Suppressor macrophage (primary cell): Measurements from ENCODE around the gene ZNF516.
A peak's percentile ranks its signal among the peaks of the same experiment; 100 is the strongest.

Experiments
- DNase-seq, 4 experiments: peaks; one replicate each; pipeline ENCODE4 v3.0.0-alpha.2; 2020 to 2022

The ZNF516 gene

GRCh38 chr18:76507830-76508385 lies 12.9 kb upstream of the ZNF516 start:
- peak in 3 of 4 experiments; percentile 45 to 47 (median 46) for DNase-seq

- no peak for DNase-seq
These were observed 12.1 kb upstream of the ZNF516 start for GRCh38 chr18:76506974-76507764.

GRCh38 chr18:76506395-76506794 lies 11.4 kb upstream of the ZNF516 start:
- DNase-seq = no peak

GRCh38 chr18:76505614-76506013 lies 10.6 kb upstream of the ZNF516 start:
- peak in 3 of 4 experiments; percentile 36 to 74 (median 70) for DNase-seq

GRCh38 chr18:76504749-76505148 lies 9.7 kb upstream of the ZNF516 start:
- peak in 2 of 4 experiments; percentile 59 to 71 for DNase-seq

- DNase-seq = peak; percentile 65 to 86 (median 78)
These were observed 8.8 kb upstream of the ZNF516 start for GRCh38 chr18:76503649-76504386.

- peak; percentile 61 to 84 (median 78) for DNase-seq
These were observed 7.5 kb upstream of the ZNF516 start for GRCh38 chr18:76502551-76502950.

- peak; percentile 69 to 92 (median 83) for DNase-seq
These were observed 4.7 kb upstream of the ZNF516 start for GRCh38 chr18:76499637-76500340.

- no peak for DNase-seq
These were observed 4.0 kb upstream of the ZNF516 start for GRCh38 chr18:76499021-76499420.

GRCh38 chr18:76498064-76498463 lies 3.0 kb upstream of the ZNF516 start:
- DNase-seq = peak in 3 of 4 experiments; percentile 42 to 46 (median 43)

GRCh38 chr18:76497021-76497420 lies 2.0 kb upstream of the ZNF516 start:
- peak; percentile 33 to 69 (median 54) for DNase-seq

GRCh38 chr18:76496194-76496890 lies 1.3 kb upstream of the ZNF516 start:
- DNase-seq = peak; percentile 86 to 94 (median 90)

- peak; percentile 74 to 89 (median 80) for DNase-seq
These were observed 572 bp upstream of the ZNF516 start for GRCh38 chr18:76495435-76496193.

GRCh38 chr18:76494231-76495005 lies 624 bp downstream of the ZNF516 start:
- DNase-seq = peak; percentile 46 to 76 (median 64)

- peak; percentile 61 to 69 (median 64) for DNase-seq
These were observed 1.6 kb downstream of the ZNF516 start for GRCh38 chr18:76493213-76494161.

GRCh38 chr18:76492669-76493212 lies 2.3 kb downstream of the ZNF516 start:
- DNase-seq = peak; percentile 99 to 100 (median 100)

- DNase-seq = peak; percentile 66 to 84 (median 80)
These were observed 3.0 kb downstream of the ZNF516 start for GRCh38 chr18:76491776-76492668.

- DNase-seq = peak; percentile 51 to 81 (median 70)
These were observed 3.6 kb downstream of the ZNF516 start for GRCh38 chr18:76491473-76491775.
